ENCODE data around the gene AKAP8L. TPM values are rescaled to one million over a fixed set of nuclear protein-coding genes. Genes with fewer than 3 reads are reported as not detected.

AKAP8L gene
- total and polyA plus RNA-seq, 9 of the 15 experiments (the other 6 are each of a cell fraction or from before 2014, with no cell fraction given), result 2.4 to 116 (median 70.7) TPM

DNA sequence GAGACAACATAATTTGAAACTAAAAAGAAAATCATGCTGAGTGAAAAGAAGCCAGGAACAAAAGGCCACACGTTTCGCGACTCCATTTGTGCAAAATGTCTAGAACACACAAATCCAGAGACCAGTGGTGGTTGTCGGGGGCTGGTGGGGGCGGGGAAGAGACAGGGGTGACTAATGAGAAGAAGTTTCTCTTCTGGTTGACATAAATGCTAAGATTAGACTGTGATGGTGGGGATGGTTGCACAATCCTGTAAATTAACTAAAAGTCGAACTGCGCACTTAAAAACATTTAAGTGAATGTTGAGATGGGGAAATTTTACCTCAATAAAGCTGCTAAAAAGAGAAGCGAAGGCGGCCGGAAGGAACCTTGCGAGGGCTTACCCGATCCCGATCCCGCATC, 46.3 kb downstream of the AKAP8L start (continued):
- TF ChIP-seq, protein P1, sequence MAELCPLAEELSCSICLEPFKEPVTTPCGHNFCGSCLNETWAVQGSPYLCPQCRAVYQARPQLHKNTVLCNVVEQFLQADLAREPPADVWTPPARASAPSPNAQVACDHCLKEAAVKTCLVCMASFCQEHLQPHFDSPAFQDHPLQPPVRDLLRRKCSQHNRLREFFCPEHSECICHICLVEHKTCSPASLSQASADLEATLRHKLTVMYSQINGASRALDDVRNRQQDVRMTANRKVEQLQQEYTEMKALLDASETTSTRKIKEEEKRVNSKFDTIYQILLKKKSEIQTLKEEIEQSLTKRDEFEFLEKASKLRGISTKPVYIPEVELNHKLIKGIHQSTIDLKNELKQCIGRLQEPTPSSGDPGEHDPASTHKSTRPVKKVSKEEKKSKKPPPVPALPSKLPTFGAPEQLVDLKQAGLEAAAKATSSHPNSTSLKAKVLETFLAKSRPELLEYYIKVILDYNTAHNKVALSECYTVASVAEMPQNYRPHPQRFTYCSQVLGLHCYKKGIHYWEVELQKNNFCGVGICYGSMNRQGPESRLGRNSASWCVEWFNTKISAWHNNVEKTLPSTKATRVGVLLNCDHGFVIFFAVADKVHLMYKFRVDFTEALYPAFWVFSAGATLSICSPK (IDR thresholded peaks at IDR 0.05; ENCODE audit: borderline replicate concordance), result no peak

DNA sequence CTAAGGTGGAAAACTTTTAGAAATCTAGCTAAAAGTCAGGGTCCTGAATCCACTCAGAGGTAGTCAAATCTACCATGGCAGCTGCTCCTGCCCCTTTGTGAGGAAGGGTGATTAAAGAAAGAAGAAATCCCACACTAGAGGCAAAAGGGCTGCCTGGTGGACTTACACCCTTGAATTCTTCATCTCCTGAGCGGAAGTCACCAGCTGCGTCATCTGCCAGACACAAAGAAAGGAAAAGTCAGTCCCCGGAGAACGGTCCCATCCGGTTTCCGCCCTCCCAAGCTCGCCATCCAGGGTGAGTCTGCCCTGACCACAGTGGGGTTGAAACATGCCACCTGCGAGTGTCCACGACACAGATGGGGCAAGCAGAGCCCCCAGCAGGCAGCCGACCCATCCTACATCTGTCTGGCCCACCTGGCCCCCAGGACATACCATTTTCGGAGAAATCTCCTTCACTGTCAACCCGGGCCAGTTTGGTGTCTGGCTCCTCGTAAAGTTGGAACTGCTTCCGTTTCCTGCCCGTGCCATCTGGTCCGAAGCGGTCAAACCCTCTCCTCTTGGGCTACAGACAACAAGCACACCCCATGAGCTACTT, 46.9 kb downstream of the AKAP8L start:
- DNase-seq (ENCODE audit: extremely low read depth in 1 of 4, low spot score in 3 of 4) (no peak), FAIRE-seq (no peak), ATAC-seq (no peak)
- Histone ChIP-seq H3K4me3 (no peak overlapping the region), H4K20me1 (replicated peaks; ENCODE audit: control insufficient read depth, insufficient read depth, low read length) (peaks cover 19% of the 10 kb centered on the region), H3K27ac (ENCODE audit: extremely low read depth, low read depth, low read length) (no peak overlapping the region), H3K9me3 (replicated peaks; ENCODE audit: control insufficient read depth, insufficient read depth, low read depth, low read length) (no peaks in the 10 kb centered on the region), H3K9me1 (ENCODE audit: control insufficient read depth, insufficient read depth, low read length) (peaks cover 3% of the 10 kb centered on the region), H2AFZ (ENCODE audit: low read depth, low read length) (no peak overlapping the region), H3K9ac (ENCODE audit: insufficient read depth in 1 of 2, low read depth in 2 of 2, low read length in 2 of 2) (no peak overlapping the region), H3K79me2 (ENCODE audit: control insufficient read depth, insufficient read depth, low read length) (peaks cover 39% of the 10 kb centered on the region), H3K27me3 (ENCODE audit: control insufficient read depth in 2 of 2, insufficient read depth in 2 of 2, low read length in 2 of 2) (no peaks in the 10 kb centered on the region), H3K4me1 (replicated peaks in 1 of 2; ENCODE audit: control insufficient read depth in 2 of 2, insufficient read depth in 2 of 2, low read length in 2 of 2) (peaks cover 7 to 34% of the 10 kb centered on the region in 2 experiments), H3K4me2 (ENCODE audit: insufficient read depth, low read length) (no peak overlapping the region), H3K36me3 (ENCODE audit: control insufficient read depth, insufficient read depth, low read length) (peaks cover 93% of the 10 kb centered on the region; the same call in 2 of the 3 replicates)
- ChIA-PET POLR2A (interaction anchor here (0.6 to 3.0 kb wide), 7 partner anchors 10 to 641 kb away, joined by 3 to 10 read pairs (median 3); no protein-coding TSS in a partner anchor), CTCF (ENCODE audit: low intra/inter-chr PET ratio) (no interaction called here)
- in situ Hi-C loops (cut with MboI), result no loop called here
- BruUV-seq (replicated peaks), result no TSS peak
- intact Hi-C loops (cut with micrococcal nuclease), result no loop called here
- 96% methylated on average over 16 of the region's 17 CpGs for WGBS (ENCODE audit: insufficient coverage, low coverage, missing lambda C conversion rate)
- TF ChIP-seq, protein P2, sequence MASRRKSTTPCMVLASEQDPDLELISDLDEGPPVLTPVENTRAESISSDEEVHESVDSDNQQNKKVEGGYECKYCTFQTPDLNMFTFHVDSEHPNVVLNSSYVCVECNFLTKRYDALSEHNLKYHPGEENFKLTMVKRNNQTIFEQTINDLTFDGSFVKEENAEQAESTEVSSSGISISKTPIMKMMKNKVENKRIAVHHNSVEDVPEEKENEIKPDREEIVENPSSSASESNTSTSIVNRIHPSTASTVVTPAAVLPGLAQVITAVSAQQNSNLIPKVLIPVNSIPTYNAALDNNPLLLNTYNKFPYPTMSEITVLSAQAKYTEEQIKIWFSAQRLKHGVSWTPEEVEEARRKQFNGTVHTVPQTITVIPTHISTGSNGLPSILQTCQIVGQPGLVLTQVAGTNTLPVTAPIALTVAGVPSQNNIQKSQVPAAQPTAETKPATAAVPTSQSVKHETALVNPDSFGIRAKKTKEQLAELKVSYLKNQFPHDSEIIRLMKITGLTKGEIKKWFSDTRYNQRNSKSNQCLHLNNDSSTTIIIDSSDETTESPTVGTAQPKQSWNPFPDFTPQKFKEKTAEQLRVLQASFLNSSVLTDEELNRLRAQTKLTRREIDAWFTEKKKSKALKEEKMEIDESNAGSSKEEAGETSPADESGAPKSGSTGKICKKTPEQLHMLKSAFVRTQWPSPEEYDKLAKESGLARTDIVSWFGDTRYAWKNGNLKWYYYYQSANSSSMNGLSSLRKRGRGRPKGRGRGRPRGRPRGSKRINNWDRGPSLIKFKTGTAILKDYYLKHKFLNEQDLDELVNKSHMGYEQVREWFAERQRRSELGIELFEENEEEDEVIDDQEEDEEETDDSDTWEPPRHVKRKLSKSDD (conservative IDR thresholded peaks at IDR 0.05; ENCODE audit: low read length), result no peak
- TF ChIP-seq, protein P3, sequence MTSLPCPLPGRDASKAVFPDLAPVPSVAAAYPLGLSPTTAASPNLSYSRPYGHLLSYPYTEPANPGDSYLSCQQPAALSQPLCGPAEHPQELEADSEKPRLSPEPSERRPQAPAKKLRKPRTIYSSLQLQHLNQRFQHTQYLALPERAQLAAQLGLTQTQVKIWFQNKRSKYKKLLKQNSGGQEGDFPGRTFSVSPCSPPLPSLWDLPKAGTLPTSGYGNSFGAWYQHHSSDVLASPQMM (CRISPR knock-in tag; IDR thresholded peaks at IDR 0.05), result no peak
- TF ChIP-seq, protein P4, sequence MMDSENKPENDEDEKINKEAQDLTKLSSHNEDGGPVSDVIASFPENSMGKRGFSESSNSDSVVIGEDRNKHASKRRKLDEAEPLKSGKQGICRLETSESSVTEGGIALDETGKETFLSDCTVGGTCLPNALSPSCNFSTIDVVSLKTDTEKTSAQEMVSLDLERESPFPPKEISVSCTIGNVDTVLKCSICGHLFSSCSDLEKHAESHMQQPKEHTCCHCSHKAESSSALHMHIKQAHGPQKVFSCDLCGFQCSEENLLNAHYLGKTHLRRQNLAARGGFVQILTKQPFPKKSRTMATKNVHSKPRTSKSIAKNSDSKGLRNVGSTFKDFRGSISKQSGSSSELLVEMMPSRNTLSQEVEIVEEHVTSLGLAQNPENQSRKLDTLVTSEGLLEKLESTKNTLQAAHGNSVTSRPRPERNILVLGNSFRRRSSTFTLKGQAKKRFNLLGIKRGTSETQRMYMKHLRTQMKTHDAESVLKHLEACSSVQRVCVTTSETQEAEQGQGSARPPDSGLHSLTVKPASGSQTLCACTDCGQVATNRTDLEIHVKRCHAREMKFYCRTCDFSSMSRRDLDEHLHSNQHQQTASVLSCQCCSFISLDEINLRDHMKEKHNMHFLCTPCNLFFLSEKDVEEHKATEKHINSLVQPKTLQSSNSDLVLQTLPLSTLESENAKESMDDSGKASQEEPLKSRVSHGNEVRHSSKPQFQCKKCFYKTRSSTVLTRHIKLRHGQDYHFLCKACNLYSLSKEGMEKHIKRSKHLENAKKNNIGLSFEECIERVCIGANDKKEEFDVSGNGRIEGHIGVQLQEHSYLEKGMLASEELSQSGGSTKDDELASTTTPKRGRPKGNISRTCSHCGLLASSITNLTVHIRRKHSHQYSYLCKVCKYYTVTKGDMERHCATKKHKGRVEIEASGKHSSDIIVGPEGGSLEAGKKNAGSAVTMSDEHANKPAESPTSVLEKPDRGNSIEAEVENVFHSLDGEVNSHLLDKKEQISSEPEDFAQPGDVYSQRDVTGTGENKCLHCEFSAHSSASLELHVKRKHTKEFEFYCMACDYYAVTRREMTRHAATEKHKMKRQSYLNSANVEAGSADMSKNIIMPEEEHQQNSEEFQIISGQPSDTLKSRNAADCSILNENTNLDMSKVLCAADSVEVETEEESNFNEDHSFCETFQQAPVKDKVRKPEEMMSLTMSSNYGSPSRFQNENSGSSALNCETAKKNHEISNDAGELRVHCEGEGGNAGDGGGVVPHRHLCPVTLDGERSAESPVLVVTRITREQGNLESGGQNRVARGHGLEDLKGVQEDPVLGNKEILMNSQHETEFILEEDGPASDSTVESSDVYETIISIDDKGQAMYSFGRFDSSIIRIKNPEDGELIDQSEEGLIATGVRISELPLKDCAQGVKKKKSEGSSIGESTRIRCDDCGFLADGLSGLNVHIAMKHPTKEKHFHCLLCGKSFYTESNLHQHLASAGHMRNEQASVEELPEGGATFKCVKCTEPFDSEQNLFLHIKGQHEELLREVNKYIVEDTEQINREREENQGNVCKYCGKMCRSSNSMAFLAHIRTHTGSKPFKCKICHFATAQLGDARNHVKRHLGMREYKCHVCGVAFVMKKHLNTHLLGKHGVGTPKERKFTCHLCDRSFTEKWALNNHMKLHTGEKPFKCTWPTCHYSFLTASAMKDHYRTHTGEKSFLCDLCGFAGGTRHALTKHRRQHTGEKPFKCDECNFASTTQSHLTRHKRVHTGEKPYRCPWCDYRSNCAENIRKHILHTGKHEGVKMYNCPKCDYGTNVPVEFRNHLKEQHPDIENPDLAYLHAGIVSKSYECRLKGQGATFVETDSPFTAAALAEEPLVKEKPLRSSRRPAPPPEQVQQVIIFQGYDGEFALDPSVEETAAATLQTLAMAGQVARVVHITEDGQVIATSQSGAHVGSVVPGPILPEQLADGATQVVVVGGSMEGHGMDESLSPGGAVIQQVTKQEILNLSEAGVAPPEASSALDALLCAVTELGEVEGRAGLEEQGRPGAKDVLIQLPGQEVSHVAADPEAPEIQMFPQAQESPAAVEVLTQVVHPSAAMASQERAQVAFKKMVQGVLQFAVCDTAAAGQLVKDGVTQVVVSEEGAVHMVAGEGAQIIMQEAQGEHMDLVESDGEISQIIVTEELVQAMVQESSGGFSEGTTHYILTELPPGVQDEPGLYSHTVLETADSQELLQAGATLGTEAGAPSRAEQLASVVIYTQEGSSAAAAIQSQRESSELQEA (IDR thresholded peaks at IDR 0.05; ENCODE audit: low read depth), result no peak
- no peak for TF ChIP-seq ERF (CRISPR knock-in tag; IDR thresholded peaks at IDR 0.05)
- no peak for TF ChIP-seq MTA2 (IDR thresholded peaks at IDR 0.05; ENCODE audit: low read depth)
